OCI-LY3 (cell line): ENCODE measurements around the gene MACROD2.

Source experiments
- H2AFZ ChIP-seq: fragments of 200-600, 300-600 bp; shearing (Covaris generic); 2 replicates; pipeline ENCODE4 v1.6.0; 2014; ENCODE audit warnings: antibody characterized with exemption, low read depth, low read length
- H3K27ac ChIP-seq: fragments of 200-600, 300-600 bp; sonication (generic); 2 replicates; pipeline ENCODE4 v1.5.1; 2014; ENCODE audit warnings: mild to moderate bottlenecking, low read length, moderate library complexity, mixed read lengths
- H3K27me3 ChIP-seq: fragments of 200-600, 300-600 bp; sonication (generic); 2 replicates; pipeline ENCODE4 v1.6.1; 2014; ENCODE audit warnings: low read depth, low read length, mixed read lengths
- H3K36me3 ChIP-seq: fragments of 200-600, 300-600 bp; sonication (generic); replicated peaks from 2 replicates; pipeline ENCODE3; 2014; ENCODE audit warnings: low read depth, low read length, mixed read lengths
- H3K4me1 ChIP-seq: fragments of 300-600, 200-600 bp; sonication (generic); 2 replicates; pipeline ENCODE4 v1.6.1; 2014; ENCODE audit warnings: low read length, mixed read lengths
- H3K4me2 ChIP-seq: fragments of 200-600, 300-600 bp; sonication (generic); 2 replicates; pipeline ENCODE4 v1.6.1; 2014; ENCODE audit warnings: low read length, mixed read lengths
- H3K4me3 ChIP-seq: fragments of 300-600, 200-600 bp; sonication (generic); 2 replicates; pipeline ENCODE4 v1.5.1; 2014; ENCODE audit warnings: antibody characterized with exemption, mild to moderate bottlenecking, low read length, moderate library complexity
- H3K79me2 ChIP-seq: fragments of 300-600, 200-600 bp; shearing (Covaris generic); 2 replicates; pipeline ENCODE4 v1.6.1; 2014; ENCODE audit warnings: mild to moderate bottlenecking, low read length, mixed read lengths
- H3K9ac ChIP-seq: fragments of 300-600, 200-600 bp; shearing (Covaris generic); 2 replicates; pipeline ENCODE4 v1.6.0; 2014; ENCODE audit warnings: mild to moderate bottlenecking, low read length, moderate library complexity
- H3K9me3 ChIP-seq: fragments of 200-600, 300-600 bp; shearing (Covaris generic); 2 replicates; pipeline ENCODE4 v1.6.1; 2014; ENCODE audit warnings: low read length, mixed read lengths; ENCODE audit not compliant: insufficient read depth
- H4K20me1 ChIP-seq: fragments of 200-600, 300-600 bp; sonication (generic); 2 replicates; pipeline ENCODE4 v1.6.1; 2016; ENCODE audit warnings: low read length, mixed read lengths; ENCODE audit not compliant: insufficient read depth
- CTCF ChIP-seq: fragments of 200-600, 300-600 bp; sonication (generic); IDR thresholded peaks from 2 replicates; pipeline ENCODE4 v1.5.1; 2014; ENCODE audit warnings: antibody characterized with exemption, low read length, low read depth
- EZH2phosphoT487 ChIP-seq: fragments of 200-600 bp; shearing (Covaris generic); IDR thresholded peaks from 2 replicates; pipeline ENCODE4 v1.6.1; 2018; ENCODE audit warnings: antibody characterized with exemption, mixed run types, low read depth

The MACROD2 gene

GRCh38 chr20:15865553-15865952 is 1870.2 kb downstream of the MACROD2 start:
- Histone ChIP-seq H3K4me3 (no peak overlapping the region; the same call in 1 of the 2 replicates), H3K9me3 (no peaks in the 10 kb centered on the region), H3K27ac (0 out of 2 replicates have a peak overlapping the region, but pooled peaks have one; percentile 5), H3K79me2 (no peaks in the 10 kb centered on the region), H2AFZ (0 out of 2 replicates have a peak overlapping the region, but pooled peaks have one; percentile 3), H3K4me1 (peaks cover 36% of the 10 kb centered on the region), H3K36me3 (peaks cover 3% of the 10 kb centered on the region), H3K9ac (no peak overlapping the region), H3K27me3 (no peaks in the 10 kb centered on the region), H4K20me1 (no peaks in the 10 kb centered on the region), H3K4me2 (peak overlapping the region; percentile 37)
- TF ChIP-seq EZH2phosphoT487, result no peak
- TF ChIP-seq CTCF, result no peak

GRCh38 chr20:15866916-15867730 is 1871.8 kb downstream of the MACROD2 start:
- no peaks in the 10 kb centered on the region for H3K9me3 ChIP-seq
- H3K79me2 ChIP-seq, result no peaks in the 10 kb centered on the region
- H3K4me1 ChIP-seq, result peaks cover 32% of the 10 kb centered on the region
- H3K9ac ChIP-seq, result no peak overlapping the region
- H3K27me3 ChIP-seq, result no peaks in the 10 kb centered on the region
- no peak for TF ChIP-seq CTCF
- TF ChIP-seq EZH2phosphoT487, result no peak
- no peaks in the 10 kb centered on the region for H3K36me3 ChIP-seq
- no peaks in the 10 kb centered on the region for H4K20me1 ChIP-seq
- H3K4me3 ChIP-seq, result no peak overlapping the region
- H3K4me2 ChIP-seq, result no peak overlapping the region
- H2AFZ ChIP-seq, result no peak overlapping the region
- H3K27ac ChIP-seq, result no peak overlapping the region

GRCh38 chr20:15867899-15868298 is 1872.6 kb downstream of the MACROD2 start:
- Histone ChIP-seq H2AFZ (no peak overlapping the region), H3K4me3 (no peak overlapping the region), H3K79me2 (no peaks in the 10 kb centered on the region), H3K9me3 (no peaks in the 10 kb centered on the region), H3K36me3 (no peaks in the 10 kb centered on the region), H3K27ac (no peak overlapping the region), H3K4me2 (no peak overlapping the region), H4K20me1 (no peaks in the 10 kb centered on the region), H3K27me3 (no peaks in the 10 kb centered on the region), H3K9ac (no peak overlapping the region), H3K4me1 (peaks cover 32% of the 10 kb centered on the region)
- TF ChIP-seq CTCF (peak; percentile 74), EZH2phosphoT487 (no peak)

GRCh38 chr20:15875446-15875845 is 1880.1 kb downstream of the MACROD2 start:
- Histone ChIP-seq H2AFZ (no peak overlapping the region), H4K20me1 (no peaks in the 10 kb centered on the region), H3K9ac (no peak overlapping the region), H3K27ac (no peak overlapping the region), H3K4me2 (no peak overlapping the region), H3K9me3 (peaks cover 6% of the 10 kb centered on the region; the same call in 1 of the 2 replicates), H3K36me3 (no peaks in the 10 kb centered on the region), H3K27me3 (no peaks in the 10 kb centered on the region), H3K4me3 (no peak overlapping the region), H3K79me2 (no peaks in the 10 kb centered on the region), H3K4me1 (peaks cover 17% of the 10 kb centered on the region)
- no peak for TF ChIP-seq CTCF
- no peak for TF ChIP-seq EZH2phosphoT487
